Urinary bladder (tissue), 4 donors: ENCODE measurements around the gene XCR1. TPM values are rescaled to one million over a fixed set of nuclear protein-coding genes. Genes with fewer than 3 reads are reported as not detected.
"Not testable (repeated sequence)": the region's sequence is repeated elsewhere in the genome, so short reads cannot be mapped to it uniquely, and the experiment has no call there.

Experiments used
- DNase-seq: peaks from one replicate; pipeline ENCODE4 v3.0.0-alpha.2; 2015; ENCODE audit errors: extremely low spot score
- H3K27ac ChIP-seq: one replicate; pipeline ENCODE4 v1.5.1; 2013; ENCODE audit warnings: low read depth, mild to moderate bottlenecking, moderate library complexity
- H3K36me3 ChIP-seq: one replicate; pipeline ENCODE4 v1.6.1; 2013; ENCODE audit warnings: mild to moderate bottlenecking, moderate library complexity; ENCODE audit not compliant: insufficient read depth
- H3K4me1 ChIP-seq: one replicate; pipeline ENCODE4 v1.6.1; 2013; ENCODE audit warnings: mild to moderate bottlenecking, moderate library complexity; ENCODE audit not compliant: insufficient read depth
- H3K4me3 ChIP-seq: one replicate; pipeline ENCODE4 v1.5.1; 2013; ENCODE audit warnings: low read depth, low read length
- WGBS: extraction: QIAGEN DNeasy Blood & Tissue Kit; methylation state at CpG from one replicate; pipeline ENCODE4 v1.1.7; 2013; 5-methylcytosine and 5-hydroxymethylcytosine counted together
- polyA plus RNA-seq: library from polyadenylated mRNA; stranded (reverse); fragments of 200-250 nt; gene quantifications from one replicate; pipeline ENCODE4 v1.2.3, GENCODE V29; 2013
- total RNA-seq: library from RNA; depleted of rRNA; stranded (reverse); fragments of >200 nt; gene quantifications from one replicate; pipeline ENCODE4 v1.2.3, GENCODE V29; 2014
- donor health status: healthy with polysubstance abuse.
- donor health status: healthy.

The XCR1 gene
- total and polyA plus RNA-seq, 2 donors, result 0.77 to 1.0 TPM

GRCh38 chr3:46059432-46059831 lies 32.1 kb upstream of the XCR1 start:
- Histone ChIP-seq H3K27ac (no peak overlapping the region), H3K36me3 (no peaks in the 10 kb centered on the region), H3K4me3 (no peak overlapping the region), H3K4me1 (no peaks in the 10 kb centered on the region)
- no peak for DNase-seq
- 56% methylated on average over 3 of the region's 3 CpGs for WGBS

GRCh38 chr3:46058981-46059380 lies 31.7 kb upstream of the XCR1 start:
- H3K36me3 ChIP-seq, result no peaks in the 10 kb centered on the region
- no peak for DNase-seq
- no peak overlapping the region for H3K4me3 ChIP-seq
- H3K4me1 ChIP-seq, result no peaks in the 10 kb centered on the region
- H3K27ac ChIP-seq, result no peak overlapping the region
- 44% methylated on average over 1 of the region's 1 CpG for WGBS

- Histone ChIP-seq H3K4me3 (no peak overlapping the region), H3K27ac (no peak overlapping the region), H3K4me1 (no peaks in the 10 kb centered on the region), H3K36me3 (no peaks in the 10 kb centered on the region)
- no peak for DNase-seq
- WGBS, result 60% methylated on average over 3 of the region's 3 CpGs
Observed at GRCh38 chr3:46057716-46058115, 30.4 kb upstream of the XCR1 start.

GRCh38 chr3:46056686-46057085 lies 29.4 kb upstream of the XCR1 start:
- 62% methylated on average over 2 of the region's 2 CpGs for WGBS
- Histone ChIP-seq H3K4me1 (no peaks in the 10 kb centered on the region), H3K27ac (no peak overlapping the region), H3K4me3 (no peak overlapping the region), H3K36me3 (no peaks in the 10 kb centered on the region)
- no peak for DNase-seq

GRCh38 chr3:46053761-46054515 lies 26.7 kb upstream of the XCR1 start:
- H3K4me3 ChIP-seq, DNase-seq, H3K27ac ChIP-seq, H3K4me1 ChIP-seq, H3K36me3 ChIP-seq: not testable (repeated sequence)
- 85% methylated on average over 13 of the region's 13 CpGs for WGBS

GRCh38 chr3:46053265-46053664 lies 26.0 kb upstream of the XCR1 start:
- WGBS, result 73% methylated on average over 6 of the region's 8 CpGs
- not testable (repeated sequence) for H3K36me3 ChIP-seq, H3K4me3 ChIP-seq, DNase-seq, H3K27ac ChIP-seq, H3K4me1 ChIP-seq

GRCh38 chr3:46052531-46052930 lies 25.2 kb upstream of the XCR1 start:
- Histone ChIP-seq H3K4me1 (no peaks in the 10 kb centered on the region), H3K27ac (no peak overlapping the region), H3K4me3 (no peak overlapping the region), H3K36me3 (no peaks in the 10 kb centered on the region)
- DNase-seq, result no peak
- 87% methylated on average over 8 of the region's 8 CpGs for WGBS

- Histone ChIP-seq H3K27ac (no peak overlapping the region), H3K36me3 (no peaks in the 10 kb centered on the region), H3K4me1 (no peaks in the 10 kb centered on the region), H3K4me3 (no peak overlapping the region)
- 81% methylated on average over 5 of the region's 5 CpGs for WGBS
- no peak for DNase-seq
Observed at GRCh38 chr3:46049093-46049492, 21.8 kb upstream of the XCR1 start.

- H3K4me3 ChIP-seq, H3K4me1 ChIP-seq, DNase-seq, H3K36me3 ChIP-seq, H3K27ac ChIP-seq: not testable (repeated sequence)
- 69% methylated on average over 5 of the region's 5 CpGs for WGBS
Observed at GRCh38 chr3:46046231-46046630, 18.9 kb upstream of the XCR1 start.

GRCh38 chr3:46038916-46039315 lies 11.6 kb upstream of the XCR1 start:
- Histone ChIP-seq H3K27ac (no peak overlapping the region), H3K4me1 (no peaks in the 10 kb centered on the region), H3K36me3 (no peaks in the 10 kb centered on the region), H3K4me3 (no peak overlapping the region)
- 96% methylated on average over 1 of the region's 1 CpG for WGBS
- DNase-seq, result no peak

- not testable (repeated sequence) for H3K27ac ChIP-seq, DNase-seq, H3K4me1 ChIP-seq, H3K4me3 ChIP-seq, H3K36me3 ChIP-seq
- 80% methylated on average over 3 of the region's 3 CpGs for WGBS
Observed at GRCh38 chr3:46038071-46038470, 10.8 kb upstream of the XCR1 start.

- no peak for DNase-seq
- H3K36me3 ChIP-seq, result no peaks in the 10 kb centered on the region
- 86% methylated on average over 1 of the region's 1 CpG for WGBS
- H3K4me3 ChIP-seq, result no peak overlapping the region
- H3K27ac ChIP-seq, result no peak overlapping the region
- no peaks in the 10 kb centered on the region for H3K4me1 ChIP-seq
Observed at GRCh38 chr3:46036191-46036590, 8.9 kb upstream of the XCR1 start.

- Histone ChIP-seq H3K4me1 (no peaks in the 10 kb centered on the region), H3K4me3 (no peak overlapping the region), H3K36me3 (no peaks in the 10 kb centered on the region), H3K27ac (no peak overlapping the region)
- 96% methylated on average over 2 of the region's 2 CpGs for WGBS
- DNase-seq, result no peak
Observed at GRCh38 chr3:46031747-46032146, 4.5 kb upstream of the XCR1 start.

- no peak overlapping the region for H3K4me3 ChIP-seq
- no peak overlapping the region for H3K27ac ChIP-seq
- H3K36me3 ChIP-seq, result no peaks in the 10 kb centered on the region
- no peak for DNase-seq
- H3K4me1 ChIP-seq, result no peaks in the 10 kb centered on the region
- 66% methylated on average over 4 of the region's 4 CpGs for WGBS
Observed at GRCh38 chr3:46031269-46031668, 4.0 kb upstream of the XCR1 start.

- DNase-seq, result no peak
- no peak overlapping the region for H3K27ac ChIP-seq
- no peaks in the 10 kb centered on the region for H3K36me3 ChIP-seq
- no peak overlapping the region for H3K4me3 ChIP-seq
- no peaks in the 10 kb centered on the region for H3K4me1 ChIP-seq
- WGBS, result 92% methylated on average over 6 of the region's 6 CpGs
Observed at GRCh38 chr3:46030626-46031025, 3.3 kb upstream of the XCR1 start.
